Osteoblast (primary cell): Measurements from ENCODE around the gene CRIP1. TPM values are rescaled to one million over a fixed set of nuclear protein-coding genes. Genes with fewer than 3 reads are reported as not detected.

Experiments used
- DNase-seq: peaks from one replicate; pipeline ENCODE4 v3.0.0; 2011; ENCODE audit warnings: low spot score, mixed read lengths; ENCODE audit not compliant: insufficient read length; ENCODE audit errors: missing footprints
- H2AFZ ChIP-seq: 2 replicates; pipeline ENCODE4 v1.6.0; 2011; ENCODE audit warnings: mild to moderate bottlenecking, low read length
- H3K27ac ChIP-seq: 2 replicates; pipeline ENCODE4 v1.5.1; 2011; ENCODE audit warnings: mild to moderate bottlenecking, low read depth, low read length, moderate library complexity
- H3K27me3 ChIP-seq: 2 replicates; pipeline ENCODE4 v1.6.0; 2012; ENCODE audit warnings: mild to moderate bottlenecking, control low read depth, inconsistent platforms, low read length, moderate library complexity; ENCODE audit not compliant: insufficient read depth
- H3K36me3 ChIP-seq: 2 replicates; pipeline ENCODE4 v1.5.1; 2011; ENCODE audit warnings: mild to moderate bottlenecking, low read length, control low read depth, moderate library complexity; ENCODE audit not compliant: insufficient read depth
- H3K4me1 ChIP-seq: 2 replicates; pipeline ENCODE4 v1.5.1; 2011; ENCODE audit warnings: mild to moderate bottlenecking, low read length, control low read depth, moderate library complexity; ENCODE audit not compliant: insufficient read depth
- H3K4me2 ChIP-seq: 2 replicates; pipeline ENCODE4 v1.6.0; 2011; ENCODE audit warnings: mild to moderate bottlenecking, low read length; ENCODE audit not compliant: insufficient read depth
- H3K4me3 ChIP-seq: fragments of 200-600 bp; sonication (generic); 3 replicates; pipeline ENCODE4 v1.5.1; 2012; ENCODE audit warnings: mild to moderate bottlenecking, low read length, inconsistent platforms; ENCODE audit not compliant: insufficient read depth
- H3K79me2 ChIP-seq: 2 replicates; pipeline ENCODE4 v1.6.0; 2012; ENCODE audit warnings: mild to moderate bottlenecking, low read length, control low read depth, inconsistent platforms; ENCODE audit not compliant: insufficient read depth
- H3K9me3 ChIP-seq: 2 replicates; pipeline ENCODE4 v1.5.1; 2011; ENCODE audit warnings: low read depth, low read length, control low read depth
- H4K20me1 ChIP-seq: 2 replicates; pipeline ENCODE4 v1.6.0; 2012; ENCODE audit warnings: mild to moderate bottlenecking, low read length, control low read depth; ENCODE audit not compliant: insufficient read depth
- CTCF ChIP-seq: IDR thresholded peaks from 2 replicates; pipeline ENCODE4 v1.5.1; 2011; ENCODE audit warnings: mild to moderate bottlenecking, low read depth, low read length, moderate library complexity; ENCODE audit errors: extremely low read depth
- total RNA-seq: library from RNA; depleted of rRNA; stranded (reverse); fragments of >200 nt; gene quantifications from 2 replicates; pipeline ENCODE4 v1.2.3, GENCODE V29; 2012

Gene CRIP1
- total RNA-seq, 1 donor = 8.7 TPM

- Histone ChIP-seq H3K4me2 (no peak overlapping the region), H3K4me1 (no peaks in the 10 kb centered on the region)
- peak; percentile 100 for DNase-seq
Observed at GRCh38 chr14:105448706-105449111, 38.0 kb upstream of the CRIP1 start.

GRCh38 chr14:105449276-105450122, 37.2 kb upstream of the CRIP1 start:
- Histone ChIP-seq H4K20me1 (peaks cover 16% of the 10 kb centered on the region), H3K27me3 (no peaks in the 10 kb centered on the region), H3K36me3 (peaks cover 26% of the 10 kb centered on the region), H3K4me2 (no peak overlapping the region), H2AFZ (no peak overlapping the region), H3K4me1 (no peaks in the 10 kb centered on the region), H3K79me2 (peaks cover 29% of the 10 kb centered on the region), H3K9me3 (no peaks in the 10 kb centered on the region), H3K4me3 (no peak overlapping the region), H3K27ac (peak overlapping the region; percentile 51)
- no peak for TF ChIP-seq CTCF
- DNase-seq = no peak

More at GRCh38 chr14:105448706-105449111, 38.0 kb upstream of the CRIP1 start:
- H3K27ac ChIP-seq = peak overlapping the region; percentile 51
- H3K4me3 ChIP-seq = no peak overlapping the region
- no peak overlapping the region for H2AFZ ChIP-seq
- peaks cover 26% of the 10 kb centered on the region for H3K36me3 ChIP-seq
- H3K27me3 ChIP-seq = no peaks in the 10 kb centered on the region
- no peaks in the 10 kb centered on the region for H3K9me3 ChIP-seq
- peak; percentile 80 for TF ChIP-seq CTCF
- peaks cover 16% of the 10 kb centered on the region for H4K20me1 ChIP-seq
- peaks cover 29% of the 10 kb centered on the region for H3K79me2 ChIP-seq

- Histone ChIP-seq H3K79me2 (peaks cover 29% of the 10 kb centered on the region), H3K27ac (no peak overlapping the region), H2AFZ (no peak overlapping the region), H3K36me3 (peaks cover 26% of the 10 kb centered on the region), H3K9me3 (no peaks in the 10 kb centered on the region), H3K4me2 (no peak overlapping the region), H4K20me1 (peaks cover 16% of the 10 kb centered on the region), H3K4me3 (no peak overlapping the region), H3K27me3 (no peaks in the 10 kb centered on the region), H3K4me1 (no peaks in the 10 kb centered on the region)
- no peak for TF ChIP-seq CTCF
- no peak for DNase-seq
Observed at GRCh38 chr14:105450123-105450505, 36.6 kb upstream of the CRIP1 start.

- Histone ChIP-seq H4K20me1 (peaks cover 14% of the 10 kb centered on the region), H3K4me3 (no peak overlapping the region), H3K4me1 (no peaks in the 10 kb centered on the region), H3K9me3 (no peaks in the 10 kb centered on the region), H3K27me3 (no peaks in the 10 kb centered on the region), H3K27ac (no peak overlapping the region), H2AFZ (no peak overlapping the region), H3K79me2 (peaks cover 26% of the 10 kb centered on the region), H3K36me3 (peaks cover 26% of the 10 kb centered on the region), H3K4me2 (no peak overlapping the region)
- TF ChIP-seq CTCF = no peak
- DNase-seq = no peak
Observed at GRCh38 chr14:105450864-105451720, 35.6 kb upstream of the CRIP1 start.
